Epithelial cell of proximal tubule (primary cell): ENCODE results near the gene MAP9. TPM values are rescaled to one million over a fixed set of nuclear protein-coding genes. Genes with fewer than 3 reads are reported as not detected.

Experiments used
- DNase-seq: peaks from one replicate; pipeline ENCODE4 v3.0.0-alpha.2; 2011; ENCODE audit warnings: low read depth
- H3K4me3 ChIP-seq: 2 replicates; pipeline ENCODE4 v1.5.1; 2011; ENCODE audit warnings: low read depth, mild to moderate bottlenecking, low read length
- CTCF ChIP-seq: conservative IDR thresholded peaks from 2 replicates; pipeline ENCODE4 v1.5.1; 2012; ENCODE audit warnings: low read depth, mild to moderate bottlenecking, low read length
- total RNA-seq: library from RNA; depleted of rRNA; stranded (reverse); fragments of >200 nt; gene quantifications from 2 replicates; pipeline ENCODE4 v1.2.3, GENCODE V29; 2015

MAP9 gene
- total RNA-seq, 1 donor from 2014 or later, result 7.5 TPM

- H3K4me3 ChIP-seq, result no peak overlapping the region
- no peak for TF ChIP-seq CTCF
- DNase-seq, result no peak
These were observed 9.2 kb downstream of the MAP9 start for GRCh38 chr4:155367608-155368007.

DNA sequence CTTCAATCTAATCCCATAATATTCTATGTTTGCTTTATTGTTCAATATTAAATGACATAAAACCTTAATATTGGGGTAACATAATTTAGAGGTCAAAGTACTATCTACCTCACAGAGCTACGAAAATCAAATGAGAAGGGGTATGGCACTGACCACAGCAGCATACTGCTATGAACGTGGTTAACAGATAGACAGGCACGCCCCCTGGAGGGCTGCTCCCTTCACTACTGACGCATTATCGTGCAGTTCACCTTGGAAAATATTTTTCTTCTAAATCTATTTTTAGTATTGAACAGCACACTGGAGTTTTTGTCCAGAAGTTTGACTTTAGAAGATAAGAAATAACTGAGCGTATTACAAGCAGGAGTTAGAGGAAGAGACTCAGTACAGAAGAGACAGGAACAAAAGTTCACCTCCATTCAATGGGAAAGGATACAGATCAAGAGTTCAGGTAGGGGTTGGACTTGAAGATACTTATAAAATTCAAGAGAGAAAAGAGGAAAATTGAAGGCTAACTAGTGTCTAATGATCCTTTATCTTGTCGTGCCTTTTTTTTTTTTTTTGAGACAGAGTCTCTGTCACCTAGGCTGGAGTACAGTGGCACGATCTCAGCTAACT, 22.7 kb downstream of the MAP9 start:
- peak; percentile 92 for TF ChIP-seq CTCF
- no peak overlapping the region for H3K4me3 ChIP-seq
- no peak for DNase-seq

- H3K4me3 ChIP-seq, result no peak overlapping the region
- DNase-seq, result peak; percentile 26
- no peak for TF ChIP-seq CTCF
These were observed 34.6 kb downstream of the MAP9 start for GRCh38 chr4:155342142-155342541.

- DNase-seq, result no peak
- TF ChIP-seq CTCF, result no peak
These were observed 36.8 kb downstream of the MAP9 start for GRCh38 chr4:155339999-155340398.

GRCh38 chr4:155339588-155339987, 37.2 kb downstream of the MAP9 start:
- TF ChIP-seq CTCF, result no peak
- H3K4me3 ChIP-seq, result no peak overlapping the region
- peak; percentile 36 for DNase-seq

More at GRCh38 chr4:155339999-155340398, 36.8 kb downstream of the MAP9 start:
- H3K4me3 ChIP-seq, result no peak overlapping the region

- no peak overlapping the region for H3K4me3 ChIP-seq
- no peak for DNase-seq
- TF ChIP-seq CTCF, result no peak
These were observed 38.6 kb downstream of the MAP9 start for GRCh38 chr4:155338196-155338595.

DNA sequence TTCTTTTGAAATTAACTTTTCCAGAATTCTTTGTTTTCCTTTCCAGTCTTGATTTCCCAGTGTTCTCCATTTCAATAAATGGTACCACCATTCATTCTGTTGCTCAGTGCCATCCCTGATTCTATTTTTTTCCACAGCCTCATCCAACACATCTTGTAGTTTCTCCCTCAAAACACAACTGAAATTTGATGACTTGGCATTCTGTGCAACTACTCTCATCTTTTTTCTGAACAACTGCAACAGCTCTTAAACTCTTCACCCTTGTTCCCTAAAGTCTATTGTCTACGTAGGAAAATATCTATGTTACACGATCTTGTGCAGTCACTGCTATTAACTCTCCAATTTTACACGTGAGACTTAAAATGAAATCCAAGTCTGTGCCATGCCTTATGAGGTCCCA, 40.5 kb downstream of the MAP9 start:
- TF ChIP-seq CTCF, result no peak
- no peak overlapping the region for H3K4me3 ChIP-seq
- no peak for DNase-seq
